Right kidney (tissue), 9 donors: Measurements from ENCODE around the gene ZNF24.

Experiments
- DNase-seq: peaks from one replicate; pipeline ENCODE4 v3.0.0-alpha.2; 2016
- long read RNA-seq, 8 donors: transcript quantifications; one replicate each; lab custom pipeline, GENCODE V29; 2026

ZNF24 gene
- long read RNA-seq, donor 1, full-length matches to known transcripts: 35 of 44 reads
- long read RNA-seq, donor 1, partial matches to known transcripts: 9 of 44 reads
- long read RNA-seq, donor 1, other reads (novel, unspliced or antisense): 0 of 44 reads
- long read RNA-seq, donor 2, full-length matches to known transcripts: 20 of 20 reads
- long read RNA-seq, donor 2, partial matches to known transcripts: 0 of 20 reads
- long read RNA-seq, donor 2, other reads (novel, unspliced or antisense): 0 of 20 reads
- long read RNA-seq, donor 3, full-length matches to known transcripts: 16 of 16 reads
- long read RNA-seq, donor 3, partial matches to known transcripts: 0 of 16 reads
- long read RNA-seq, donor 3, other reads (novel, unspliced or antisense): 0 of 16 reads
- long read RNA-seq, donor 4, full-length matches to known transcripts: 22 of 30 reads
- long read RNA-seq, donor 4, partial matches to known transcripts: 8 of 30 reads
- long read RNA-seq, donor 4, other reads (novel, unspliced or antisense): 0 of 30 reads
- long read RNA-seq, donor 5, full-length matches to known transcripts: 22 of 44 reads
- long read RNA-seq, donor 5, partial matches to known transcripts: 22 of 44 reads
- long read RNA-seq, donor 5, other reads (novel, unspliced or antisense): 0 of 44 reads
- long read RNA-seq, donor 6, full-length matches to known transcripts: 18 of 24 reads
- long read RNA-seq, donor 6, partial matches to known transcripts: 6 of 24 reads
- long read RNA-seq, donor 6, other reads (novel, unspliced or antisense): 0 of 24 reads
- long read RNA-seq, donor 7: 0 reads
- long read RNA-seq, donor 8, full-length matches to known transcripts: 25 of 25 reads
- long read RNA-seq, donor 8, partial matches to known transcripts: 0 of 25 reads
- long read RNA-seq, donor 8, other reads (novel, unspliced or antisense): 0 of 25 reads

GRCh38 chr18:35343936-35344735 is at the start of gene ZNF24:
ZNF24 (minus strand) TSS chr18:35344420; CDS start chr18:35340650, 3,770 bp downstream.
- DNase-seq: peak; percentile 91

GRCh38 chr18:35393716-35394115 is 49.5 kb upstream of the ZNF24 start:
- no peak for DNase-seq

DNA sequence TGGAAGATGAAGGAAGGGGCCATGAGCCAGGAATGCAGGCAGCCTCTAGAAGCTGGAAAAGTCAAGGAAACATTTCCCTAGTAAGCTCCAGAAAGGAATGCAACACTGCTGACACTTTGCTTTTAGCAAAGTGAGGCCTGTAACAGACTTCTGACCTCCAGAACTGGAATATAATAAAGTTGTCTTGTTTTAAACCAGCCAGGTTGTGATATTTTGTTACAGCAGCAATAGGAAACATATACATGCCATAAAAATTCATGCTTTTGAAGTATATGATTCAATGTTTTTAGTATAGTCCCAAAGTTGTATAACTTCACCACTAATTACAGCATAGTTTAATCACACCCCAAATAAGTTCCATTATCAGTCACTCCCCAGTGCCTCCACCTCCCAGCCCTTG is 48.2 kb upstream of the ZNF24 start:
- no peak for DNase-seq

GRCh38 chr18:35390951-35391700 is 46.9 kb upstream of the ZNF24 start:
- no peak for DNase-seq

DNA sequence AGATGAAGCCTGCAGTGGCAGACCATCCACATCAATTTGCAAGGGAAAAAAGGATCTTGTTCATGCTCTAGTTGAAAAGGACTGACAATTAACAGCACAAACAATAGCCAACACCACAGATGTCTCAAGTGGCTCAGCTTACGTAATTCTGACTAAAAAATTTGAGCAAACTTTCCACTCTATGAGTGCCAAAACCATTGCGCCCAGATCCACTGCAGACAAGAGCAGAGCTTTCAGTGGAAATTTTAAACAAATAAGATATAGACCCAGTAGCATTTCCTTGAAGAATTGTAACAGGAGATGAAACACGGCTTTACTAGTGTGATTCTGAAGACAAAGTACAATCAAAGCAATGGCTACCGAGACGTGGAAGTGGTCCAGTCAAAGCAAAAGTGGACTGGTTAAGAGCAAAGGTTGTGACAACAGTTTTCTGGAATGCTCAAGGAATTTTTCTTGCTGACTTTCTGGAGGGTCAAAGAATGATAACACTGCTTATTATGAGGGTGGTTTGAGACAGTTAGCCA is 44.9 kb upstream of the ZNF24 start:
- no peak for DNase-seq

DNA sequence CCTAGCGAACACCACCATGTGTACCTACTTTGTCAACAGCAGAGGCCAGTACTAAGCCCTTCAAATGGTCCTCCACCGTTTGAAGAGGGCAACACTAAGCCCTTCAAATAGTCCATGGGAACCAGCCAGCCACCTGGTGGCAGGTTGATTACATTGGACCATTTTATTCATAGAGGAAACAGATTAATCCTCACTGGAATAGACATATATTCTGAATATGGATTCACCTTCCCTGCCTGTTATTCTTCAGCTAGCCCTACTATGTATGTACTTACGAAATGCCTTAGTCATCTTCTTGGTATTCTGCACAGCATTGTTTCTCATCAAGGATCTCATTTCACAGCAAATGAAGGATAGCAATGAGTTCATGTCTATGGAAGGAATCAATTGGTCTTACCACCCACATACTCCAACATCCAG is 42.9 kb upstream of the ZNF24 start:
- no peak for DNase-seq

GRCh38 chr18:35386600-35387100 is 42.4 kb upstream of the ZNF24 start:
- peak; percentile 19 for DNase-seq

DNA sequence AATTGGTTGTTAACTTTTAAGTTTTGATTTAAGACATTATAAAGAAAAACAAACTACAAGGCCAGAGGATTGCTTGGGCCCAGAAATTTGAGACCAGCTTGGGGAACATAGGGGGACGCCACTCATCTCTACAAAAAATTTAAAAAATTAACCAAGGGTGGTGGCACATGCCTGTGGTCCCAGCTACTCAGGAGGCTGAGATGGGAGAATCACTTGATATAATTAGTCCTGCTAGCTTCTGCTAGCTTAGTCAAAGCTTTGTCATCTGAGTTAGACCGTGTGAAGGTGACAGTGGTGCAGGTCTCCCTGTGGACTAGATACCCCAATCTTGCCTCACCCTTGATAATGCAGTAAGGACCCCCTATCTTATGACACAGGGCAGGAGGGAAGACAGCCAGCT is 38.9 kb upstream of the ZNF24 start:
- no peak for DNase-seq

- no peak for DNase-seq
Measured at GRCh38 chr18:35379421-35379820, 35.2 kb upstream of the ZNF24 start.

DNA sequence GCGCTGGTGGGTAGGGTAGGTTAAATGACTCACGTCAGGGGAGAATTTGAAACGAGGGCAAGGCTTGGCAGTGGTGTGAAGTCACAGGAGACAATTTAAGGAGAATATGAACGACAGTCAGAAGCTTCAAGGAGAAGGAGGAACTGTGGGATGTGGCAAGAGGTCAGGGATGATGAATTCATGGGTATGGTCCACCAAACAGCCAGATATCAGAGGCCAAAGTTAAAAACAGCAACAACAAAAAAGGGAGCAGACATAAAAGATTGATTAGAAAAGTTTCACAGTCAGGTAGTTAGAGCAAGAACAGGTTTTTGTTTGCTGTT is 34.3 kb upstream of the ZNF24 start:
- DNase-seq: no peak

GRCh38 chr18:35377875-35378573 is 33.8 kb upstream of the ZNF24 start:
- no peak for DNase-seq

- DNase-seq: peak; percentile 75
Measured at GRCh38 chr18:35376742-35377695, 32.8 kb upstream of the ZNF24 start, which contains the start of gene ZNF396. ZNF396 (minus strand) TSS chr18:35377337; CDS start chr18:35374292, 3,045 bp downstream.

- no peak for DNase-seq
Measured at GRCh38 chr18:35376393-35376741, 32.1 kb upstream of the ZNF24 start.

DNA sequence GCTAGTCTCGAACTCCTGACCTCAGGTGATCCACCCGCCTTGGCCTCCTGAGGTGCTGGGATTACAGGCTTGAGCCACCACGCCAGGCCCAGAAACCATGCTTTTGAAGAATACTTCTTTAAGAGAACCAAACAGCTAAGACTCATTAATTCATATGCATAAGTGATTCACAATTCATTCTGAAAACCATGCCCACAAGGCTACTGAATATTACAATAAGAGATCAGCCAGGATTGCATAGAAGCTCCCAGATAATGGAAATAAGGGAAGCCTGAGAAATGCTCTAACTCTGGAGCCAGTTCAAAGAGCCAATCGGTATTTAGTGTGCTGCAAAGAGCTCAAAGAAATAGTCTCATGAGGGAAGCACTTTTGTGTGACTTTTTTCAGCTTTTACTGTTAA is 30.5 kb upstream of the ZNF24 start:
- DNase-seq: no peak

- DNase-seq: no peak
Measured at GRCh38 chr18:35371412-35372195, 27.4 kb upstream of the ZNF24 start.

GRCh38 chr18:35369126-35369525 is 24.9 kb upstream of the ZNF24 start:
- DNase-seq: no peak

DNA sequence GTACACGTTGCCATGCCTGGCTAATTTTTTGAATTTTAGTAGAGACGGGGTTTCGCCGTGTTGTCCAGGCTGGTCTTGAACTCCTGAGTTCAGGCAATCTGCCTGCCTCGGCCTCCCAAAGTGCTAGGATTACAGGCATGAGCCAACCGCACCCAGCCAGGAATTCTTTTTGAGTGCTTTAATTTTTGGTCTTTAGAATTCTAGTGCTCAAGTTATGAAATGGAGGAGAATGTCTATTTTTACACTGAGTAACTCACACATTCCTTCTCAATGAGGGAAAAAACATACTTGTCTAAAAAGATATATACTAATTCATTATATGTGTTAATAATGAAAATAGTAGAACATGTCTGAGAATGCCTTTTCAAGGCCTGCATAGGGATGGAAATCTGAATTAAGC is 24.4 kb upstream of the ZNF24 start:
- DNase-seq: no peak

- DNase-seq: no peak
Measured at GRCh38 chr18:35362531-35362930, 18.3 kb upstream of the ZNF24 start.
